Stimulated activated CD4-positive, alpha-beta T cell treated with anti-CD3 and anti-CD28 coated beads, TNF-alpha, amount 100 ng/mL, for 24 hours (primary cell): ENCODE data around the gene MARS2.
"Not testable (repeated sequence)": the region's sequence is repeated elsewhere in the genome, so short reads cannot be mapped to it uniquely, and the experiment has no call there.

ENCODE experiments used
- DNase-seq, 3 experiments: peaks; one replicate each; pipeline ENCODE4 v3.0.0-alpha.2; 2020; ENCODE audit warnings: low read depth in 3 of 3

The MARS2 gene

DNA sequence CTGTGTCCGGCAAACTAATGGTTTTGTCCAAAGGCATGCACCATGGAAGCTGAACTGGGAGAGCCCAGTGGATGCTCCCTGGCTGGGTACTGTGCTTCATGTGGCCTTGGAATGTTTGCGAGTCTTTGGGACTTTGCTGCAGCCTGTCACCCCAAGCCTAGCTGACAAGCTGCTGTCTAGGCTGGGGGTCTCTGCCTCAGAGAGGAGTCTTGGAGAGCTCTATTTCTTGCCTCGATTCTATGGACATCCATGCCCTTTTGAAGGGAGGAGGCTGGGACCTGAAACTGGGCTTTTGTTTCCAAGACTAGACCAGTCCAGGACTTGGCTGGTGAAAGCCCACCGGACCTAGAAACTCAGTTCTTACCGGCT is 1.7 kb downstream of the MARS2 start:
- DNase-seq: no peak

DNA sequence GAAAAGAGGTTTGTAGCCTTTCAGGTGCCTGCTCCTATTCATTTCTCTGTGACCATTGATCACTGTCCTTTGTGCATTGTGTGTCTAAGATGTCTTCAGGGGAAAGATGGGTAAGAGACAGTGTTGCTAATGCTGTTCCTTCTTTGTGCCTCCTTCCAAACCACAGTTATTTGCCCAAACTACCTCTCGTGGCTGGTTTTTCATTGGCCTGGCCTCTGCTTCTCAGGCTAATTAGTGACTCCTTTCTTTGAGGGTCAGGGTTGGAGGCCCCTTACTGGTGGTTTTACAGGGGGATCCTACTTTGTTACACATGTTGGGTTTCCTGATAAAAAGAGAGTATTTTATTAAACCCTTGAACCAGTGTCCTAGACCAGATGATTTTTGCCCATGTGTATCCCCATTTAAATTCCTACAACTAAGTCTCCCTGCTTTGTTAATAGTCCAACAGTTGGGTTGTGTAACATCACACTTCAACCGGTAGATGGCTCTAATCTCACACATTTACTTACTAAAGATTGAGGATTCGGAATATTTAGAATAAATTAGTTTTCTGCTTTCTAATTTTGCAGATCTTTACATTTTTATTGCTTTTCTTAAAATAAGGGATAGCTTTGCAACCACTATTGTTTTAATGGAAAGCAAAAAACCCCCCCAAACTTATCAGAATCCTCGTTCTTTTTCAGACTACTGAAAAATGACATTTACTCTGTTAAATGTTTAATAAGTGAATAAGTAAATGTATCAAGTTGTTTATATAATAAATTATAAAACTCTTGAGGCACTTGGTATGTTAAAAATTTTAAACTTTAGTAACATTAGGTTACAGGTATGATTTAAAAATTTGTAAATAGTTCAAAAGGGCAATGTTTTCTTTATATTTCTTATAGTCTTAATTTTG is 2.4 kb downstream of the MARS2 start:
- DNase-seq: no peak

DNA sequence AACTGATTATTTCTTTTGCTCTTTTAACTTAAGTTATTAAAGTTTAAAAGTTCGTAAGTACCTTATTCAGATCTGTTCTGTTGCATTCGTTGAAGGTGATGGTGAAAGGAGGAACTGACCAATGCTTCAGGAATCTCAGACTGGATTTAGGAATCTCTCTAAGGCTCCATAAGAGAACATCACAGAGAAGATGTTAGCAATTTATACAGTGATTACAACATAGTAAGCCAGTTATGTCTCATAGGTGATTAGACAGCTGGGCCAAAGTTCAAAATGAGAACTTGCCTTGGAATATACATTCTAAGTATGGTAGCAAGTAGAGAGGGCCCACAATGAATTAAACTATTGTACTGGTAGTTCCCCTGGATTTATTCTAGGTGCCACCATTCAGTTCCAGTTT is 3.2 kb downstream of the MARS2 start:
- no peak for DNase-seq

DNA sequence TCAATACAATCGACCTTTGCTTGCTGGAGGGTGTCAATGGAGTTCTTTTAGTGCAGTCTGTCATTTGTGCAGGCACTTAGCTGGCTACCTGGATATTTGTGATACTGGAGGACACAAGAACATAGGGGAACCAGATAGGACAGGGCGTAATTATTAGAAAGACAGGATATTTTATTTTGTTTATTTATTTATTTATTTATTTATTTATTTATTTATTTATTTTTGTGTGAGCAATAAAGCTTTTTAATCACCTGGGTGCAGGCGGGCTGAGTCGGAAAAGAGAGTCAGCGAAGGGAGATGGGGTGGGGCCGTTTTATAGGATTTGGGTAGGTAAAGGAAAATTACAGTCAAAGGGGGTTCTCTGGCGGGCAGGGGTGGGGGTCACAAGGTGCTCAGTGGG is 4.0 kb downstream of the MARS2 start:
- not testable (repeated sequence) for DNase-seq

- no peak for DNase-seq
These were observed 5.4 kb downstream of the MARS2 start for GRCh38 chr2:197710424-197711042.

DNA sequence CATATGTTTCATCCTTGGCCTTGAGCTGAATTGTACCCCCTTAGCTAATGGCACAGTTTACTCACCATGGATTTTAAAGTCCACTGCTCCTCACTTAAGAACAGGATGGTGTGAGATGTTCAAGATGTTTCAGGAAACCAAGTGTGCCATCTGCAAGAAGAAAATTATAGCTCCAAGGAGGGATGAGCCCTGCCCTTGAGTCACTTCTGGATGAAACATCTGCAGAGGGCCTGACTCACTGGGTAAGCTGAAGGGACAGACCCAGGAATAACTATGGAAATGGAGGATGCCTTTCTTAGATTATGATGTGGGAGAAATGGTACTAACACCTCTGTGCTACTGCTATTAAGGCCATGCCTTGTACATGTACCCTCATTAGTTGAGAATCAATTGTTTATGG is 6.4 kb downstream of the MARS2 start:
- DNase-seq: no peak

DNA sequence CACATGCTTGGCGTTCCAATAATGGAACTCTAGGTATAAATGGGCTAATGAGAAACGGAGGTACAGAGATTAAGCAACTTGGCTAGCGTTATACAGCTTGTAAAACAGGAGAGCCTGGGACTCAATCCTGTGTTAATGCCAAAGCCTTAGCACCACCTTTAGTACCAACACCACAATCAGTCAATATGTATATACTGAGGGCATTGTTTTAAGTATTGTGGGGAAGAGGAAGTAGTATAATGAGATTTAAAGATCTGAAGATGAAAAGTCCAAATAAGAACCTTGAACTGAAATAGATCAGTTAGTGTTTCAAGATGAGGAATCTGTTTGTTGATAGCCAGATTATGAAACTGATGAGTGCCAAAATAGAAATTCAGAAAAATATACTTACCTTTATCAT is 8.1 kb downstream of the MARS2 start:
- no peak for DNase-seq

DNA sequence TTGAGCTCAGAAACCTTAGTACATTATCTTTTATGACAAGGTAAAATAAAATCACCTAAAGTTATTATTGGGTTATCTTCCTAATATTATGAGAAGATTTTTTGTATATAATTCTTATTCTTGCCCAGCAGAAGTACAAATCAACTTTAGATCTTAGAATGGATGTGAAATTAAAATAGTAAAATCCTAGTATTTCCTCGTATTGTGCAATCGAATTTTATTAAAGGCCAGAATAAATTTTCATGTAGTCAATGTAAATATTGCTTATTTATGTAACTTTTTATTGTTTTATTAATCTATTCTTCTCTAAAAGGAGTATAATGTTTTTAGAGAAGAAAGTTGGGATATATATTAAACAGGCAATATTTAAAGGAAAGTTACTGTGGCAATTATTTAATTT is 12.7 kb downstream of the MARS2 start:
- DNase-seq: no peak

GRCh38 chr2:197727011-197727410 is 21.8 kb downstream of the MARS2 start:
- no peak for DNase-seq

- DNase-seq: not testable (repeated sequence)
These were observed 23.7 kb downstream of the MARS2 start for GRCh38 chr2:197728555-197729544.

GRCh38 chr2:197740200-197740599 is 35.0 kb downstream of the MARS2 start:
- no peak for DNase-seq
